Adipose tissue (tissue), 3 donors: Measurements from ENCODE around the gene GABBR2. TPM values are rescaled to one million over a fixed set of nuclear protein-coding genes. Genes with fewer than 3 reads are reported as not detected.
"Not testable (repeated sequence)": the region's sequence is repeated elsewhere in the genome, so short reads cannot be mapped to it uniquely, and the experiment has no call there.

Experiments
- H3K27ac ChIP-seq: one replicate; pipeline ENCODE4 v1.5.1; 2013; ENCODE audit warnings: low read depth, low read length
- WGBS, 3 donors: extraction: QIAGEN DNeasy Blood & Tissue Kit; methylation state at CpG; one replicate each; pipeline ENCODE4 v1.1.7; 2013; 5-methylcytosine and 5-hydroxymethylcytosine counted together
- polyA plus RNA-seq, 3 donors: library from polyadenylated mRNA; stranded (reverse); fragments of 200-250 nt; gene quantifications; one replicate each; pipeline ENCODE4 v1.2.3, GENCODE V29; 2013
- donor health status: healthy with polysubstance abuse.
- donor health status: Bipolar disorder and iron deficiency.
- donor health status: healthy.

The GABBR2 gene
- polyA plus RNA-seq, 3 donors: 0.01 TPM; not detected in 2

GRCh38 chr9:98275159-98275558 lies 433.6 kb downstream of the GABBR2 start:
- H3K27ac ChIP-seq: no peak overlapping the region
- 90 to 95% (median 90%) methylated on average over 2 of the region's 2 CpGs for WGBS, 3 donors

GRCh38 chr9:98272083-98272482 lies 436.7 kb downstream of the GABBR2 start:
- 65 to 92% (median 84%) methylated on average over 3 of the region's 3 CpGs for WGBS, 3 donors
- H3K27ac ChIP-seq: no peak overlapping the region

GRCh38 chr9:98271479-98271878 lies 437.3 kb downstream of the GABBR2 start:
- H3K27ac ChIP-seq: no peak overlapping the region
- WGBS, 3 donors: 15 to 41% (median 40%) methylated on average over 3 of the region's 3 CpGs

GRCh38 chr9:98270284-98270683 lies 438.5 kb downstream of the GABBR2 start:
- 69 to 83% (median 81%) methylated on average over 5 to 11 of the region's 11 CpGs for WGBS, 3 donors

GRCh38 chr9:98269652-98270051 lies 439.1 kb downstream of the GABBR2 start:
- not testable (repeated sequence) for H3K27ac ChIP-seq
- WGBS, 3 donors: 58 to 63% (median 60%) methylated on average over 10 of the region's 10 CpGs

More at GRCh38 chr9:98270284-98270683, 438.5 kb downstream of the GABBR2 start:
- H3K27ac ChIP-seq: not testable (repeated sequence)

- 88 to 93% (median 91%) methylated on average over 8 of the region's 8 CpGs for WGBS, 3 donors
- H3K27ac ChIP-seq: not testable (repeated sequence)
Measured at GRCh38 chr9:98267556-98267955, 441.2 kb downstream of the GABBR2 start.

- H3K27ac ChIP-seq: no peak overlapping the region
- 66 to 87% (median 76%) methylated on average over 2 of the region's 2 CpGs for WGBS, 3 donors
Measured at GRCh38 chr9:98264516-98264915, 444.2 kb downstream of the GABBR2 start.

- WGBS, 3 donors: 28 to 34% (median 29%) methylated on average over 8 of the region's 8 CpGs
- no peak overlapping the region for H3K27ac ChIP-seq
Measured at GRCh38 chr9:98263482-98264357, 445.0 kb downstream of the GABBR2 start.

- WGBS, 3 donors: 71 to 82% (median 80%) methylated on average over 1 of the region's 1 CpG
- H3K27ac ChIP-seq: no peak overlapping the region
Measured at GRCh38 chr9:98263080-98263479, 445.7 kb downstream of the GABBR2 start.

GRCh38 chr9:98262056-98262455 lies 446.7 kb downstream of the GABBR2 start:
- H3K27ac ChIP-seq: no peak overlapping the region
- WGBS, 3 donors: 92 to 93% (median 92%) methylated on average over 3 of the region's 3 CpGs

- WGBS, 3 donors: 55 to 81% (median 81%) methylated on average over 5 of the region's 5 CpGs
- no peak overlapping the region for H3K27ac ChIP-seq
Measured at GRCh38 chr9:98260635-98261034, 448.1 kb downstream of the GABBR2 start.

- H3K27ac ChIP-seq: no peak overlapping the region
- WGBS, 3 donors: 82 to 92% (median 82%) methylated on average over 3 of the region's 3 CpGs
Measured at GRCh38 chr9:98259791-98260190, 448.9 kb downstream of the GABBR2 start.

- WGBS, 3 donors: 6 to 13% (median 9%) methylated on average over 12 of the region's 12 CpGs
- H3K27ac ChIP-seq: no peak overlapping the region
Measured at GRCh38 chr9:98256756-98257155, 452.0 kb downstream of the GABBR2 start.

- 0 to 1% (median 1%) methylated on average over 63 to 64 of the region's 64 CpGs for WGBS, 3 donors
- peak within 1 kb of the TSS; percentile 45 for H3K27ac ChIP-seq
Measured at GRCh38 chr9:98255578-98256296, 453.0 kb downstream of the GABBR2 start, which contains the start of gene TBC1D2. Gene TBC1D2, minus strand, starts transcription at chr9:98255649. Its CDS starts 108 bp downstream, at chr9:98255541.

- WGBS, 3 donors: 1 to 2% (median 1%) methylated on average over 36 of the region's 36 CpGs
- no peak overlapping the region for H3K27ac ChIP-seq
Measured at GRCh38 chr9:98255061-98255577, 453.6 kb downstream of the GABBR2 start.

- WGBS, 3 donors: 37 to 53% (median 48%) methylated on average over 5 of the region's 5 CpGs
- no peak overlapping the region for H3K27ac ChIP-seq
Measured at GRCh38 chr9:98254228-98255060, 454.3 kb downstream of the GABBR2 start.

GRCh38 chr9:98253565-98253964 lies 455.2 kb downstream of the GABBR2 start:
- 81 to 91% (median 88%) methylated on average over 3 of the region's 3 CpGs for WGBS, 3 donors
- no peak overlapping the region for H3K27ac ChIP-seq

- 93 to 94% (median 94%) methylated on average over 9 of the region's 9 CpGs for WGBS, 3 donors
- H3K27ac ChIP-seq: no peak overlapping the region
Measured at GRCh38 chr9:98251551-98251950, 457.2 kb downstream of the GABBR2 start.
